ENCODE data around the gene ZNF217.
A peak's percentile ranks its signal among the peaks of the same experiment; 100 is the strongest.
"Not testable (repeated sequence)": the region's sequence is repeated elsewhere in the genome, so short reads cannot be mapped to it uniquely, and the experiment has no call there.

The ZNF217 gene

DNA sequence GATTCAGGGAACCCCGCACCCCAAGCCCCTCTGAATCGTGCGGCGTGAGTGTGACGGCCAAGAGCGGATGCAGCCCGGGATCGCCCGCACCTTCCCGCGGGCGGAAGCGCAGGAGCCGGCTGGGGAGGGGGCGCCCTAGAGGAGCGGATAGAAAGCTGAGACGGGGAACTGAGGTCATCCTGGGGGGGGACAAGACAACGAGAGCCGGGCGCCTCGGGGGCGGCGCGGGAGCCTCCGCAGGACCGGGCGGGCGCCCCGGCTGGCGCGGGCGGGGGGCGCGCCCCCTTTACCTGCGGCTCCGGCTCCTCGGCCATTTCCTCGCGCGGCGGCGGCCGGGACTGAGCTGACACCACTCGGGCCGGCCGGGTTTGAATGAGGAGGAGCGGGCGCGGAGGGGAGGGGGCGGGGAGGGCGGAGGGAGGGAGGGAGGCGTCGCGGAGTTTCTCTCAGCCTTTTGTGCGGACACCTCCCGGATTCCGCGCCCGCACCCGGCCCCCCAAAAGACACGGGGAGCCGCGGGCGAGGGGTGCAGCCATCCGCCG lies at the start of gene ZNF217:
Gene ZNF217, minus strand, starts transcription at position 374 of the 542 bp plus-strand sequence. CDS start 11,013 bp downstream, outside the sequence.
- peak within 1 kb of the TSS; percentile 74 for H3K4me3 ChIP-seq (ENCODE audit: low read depth, low read length)
- not testable (repeated sequence) for DNase-seq (ENCODE audit: low read depth)
- TF ChIP-seq, protein P1, sequence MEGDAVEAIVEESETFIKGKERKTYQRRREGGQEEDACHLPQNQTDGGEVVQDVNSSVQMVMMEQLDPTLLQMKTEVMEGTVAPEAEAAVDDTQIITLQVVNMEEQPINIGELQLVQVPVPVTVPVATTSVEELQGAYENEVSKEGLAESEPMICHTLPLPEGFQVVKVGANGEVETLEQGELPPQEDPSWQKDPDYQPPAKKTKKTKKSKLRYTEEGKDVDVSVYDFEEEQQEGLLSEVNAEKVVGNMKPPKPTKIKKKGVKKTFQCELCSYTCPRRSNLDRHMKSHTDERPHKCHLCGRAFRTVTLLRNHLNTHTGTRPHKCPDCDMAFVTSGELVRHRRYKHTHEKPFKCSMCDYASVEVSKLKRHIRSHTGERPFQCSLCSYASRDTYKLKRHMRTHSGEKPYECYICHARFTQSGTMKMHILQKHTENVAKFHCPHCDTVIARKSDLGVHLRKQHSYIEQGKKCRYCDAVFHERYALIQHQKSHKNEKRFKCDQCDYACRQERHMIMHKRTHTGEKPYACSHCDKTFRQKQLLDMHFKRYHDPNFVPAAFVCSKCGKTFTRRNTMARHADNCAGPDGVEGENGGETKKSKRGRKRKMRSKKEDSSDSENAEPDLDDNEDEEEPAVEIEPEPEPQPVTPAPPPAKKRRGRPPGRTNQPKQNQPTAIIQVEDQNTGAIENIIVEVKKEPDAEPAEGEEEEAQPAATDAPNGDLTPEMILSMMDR (IDR thresholded peaks at IDR 0.05; ENCODE audit: control insufficient read depth, extremely low read depth, insufficient read depth): 0 out of 2 replicates have a peak, but pooled peaks have one; percentile 3

- H3K4me3 ChIP-seq (ENCODE audit: low read depth, low read length): no peak overlapping the region
- TF ChIP-seq, protein P1 (IDR thresholded peaks at IDR 0.05; ENCODE audit: control insufficient read depth, extremely low read depth, insufficient read depth): no peak
- no peak for DNase-seq (ENCODE audit: low read depth)
Observed at GRCh38 chr20:53643031-53643832, 49.6 kb upstream of the ZNF217 start.

GRCh38 chr20:53642196-53643030 lies 48.8 kb upstream of the ZNF217 start:
- H3K4me3 ChIP-seq (ENCODE audit: low read depth, low read length): no peak overlapping the region
- TF ChIP-seq, protein P1 (IDR thresholded peaks at IDR 0.05; ENCODE audit: control insufficient read depth, extremely low read depth, insufficient read depth): no peak
- DNase-seq (ENCODE audit: low read depth): no peak

- peak; percentile 87 for DNase-seq (ENCODE audit: low read depth)
- H3K4me3 ChIP-seq (ENCODE audit: low read depth, low read length): no peak overlapping the region
- TF ChIP-seq, protein P1 (IDR thresholded peaks at IDR 0.05; ENCODE audit: control insufficient read depth, extremely low read depth, insufficient read depth): no peak
Observed at GRCh38 chr20:53639647-53640440, 46.2 kb upstream of the ZNF217 start.

GRCh38 chr20:53639128-53639527 lies 45.5 kb upstream of the ZNF217 start:
- no peak for DNase-seq (ENCODE audit: low read depth)
- TF ChIP-seq, protein P1 (IDR thresholded peaks at IDR 0.05; ENCODE audit: control insufficient read depth, extremely low read depth, insufficient read depth): no peak
- H3K4me3 ChIP-seq (ENCODE audit: low read depth, low read length): no peak overlapping the region

DNA sequence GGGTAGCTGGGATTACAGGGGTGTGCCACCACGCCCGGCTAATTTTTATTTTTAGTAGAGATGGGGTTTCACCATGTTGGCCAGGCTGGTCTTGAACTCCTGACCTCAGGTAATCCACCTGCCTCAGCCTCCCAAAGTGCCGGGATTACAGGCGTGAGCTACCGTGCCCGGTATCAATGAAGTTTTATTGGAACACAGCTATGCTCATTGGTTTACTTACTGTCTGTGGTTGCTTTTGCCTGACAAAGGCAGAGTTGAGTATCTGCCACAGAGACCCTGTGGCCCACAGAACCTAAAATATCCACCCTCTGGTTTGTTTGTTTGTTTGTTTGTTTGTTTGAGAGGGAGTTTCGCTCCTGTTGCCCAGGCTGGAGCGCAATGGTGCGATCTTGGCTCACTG lies 43.7 kb upstream of the ZNF217 start:
- DNase-seq (ENCODE audit: low read depth); H3K4me3 ChIP-seq (ENCODE audit: low read depth, low read length): not testable (repeated sequence)
